ENCODE data around the gene TFEB.

DNA sequence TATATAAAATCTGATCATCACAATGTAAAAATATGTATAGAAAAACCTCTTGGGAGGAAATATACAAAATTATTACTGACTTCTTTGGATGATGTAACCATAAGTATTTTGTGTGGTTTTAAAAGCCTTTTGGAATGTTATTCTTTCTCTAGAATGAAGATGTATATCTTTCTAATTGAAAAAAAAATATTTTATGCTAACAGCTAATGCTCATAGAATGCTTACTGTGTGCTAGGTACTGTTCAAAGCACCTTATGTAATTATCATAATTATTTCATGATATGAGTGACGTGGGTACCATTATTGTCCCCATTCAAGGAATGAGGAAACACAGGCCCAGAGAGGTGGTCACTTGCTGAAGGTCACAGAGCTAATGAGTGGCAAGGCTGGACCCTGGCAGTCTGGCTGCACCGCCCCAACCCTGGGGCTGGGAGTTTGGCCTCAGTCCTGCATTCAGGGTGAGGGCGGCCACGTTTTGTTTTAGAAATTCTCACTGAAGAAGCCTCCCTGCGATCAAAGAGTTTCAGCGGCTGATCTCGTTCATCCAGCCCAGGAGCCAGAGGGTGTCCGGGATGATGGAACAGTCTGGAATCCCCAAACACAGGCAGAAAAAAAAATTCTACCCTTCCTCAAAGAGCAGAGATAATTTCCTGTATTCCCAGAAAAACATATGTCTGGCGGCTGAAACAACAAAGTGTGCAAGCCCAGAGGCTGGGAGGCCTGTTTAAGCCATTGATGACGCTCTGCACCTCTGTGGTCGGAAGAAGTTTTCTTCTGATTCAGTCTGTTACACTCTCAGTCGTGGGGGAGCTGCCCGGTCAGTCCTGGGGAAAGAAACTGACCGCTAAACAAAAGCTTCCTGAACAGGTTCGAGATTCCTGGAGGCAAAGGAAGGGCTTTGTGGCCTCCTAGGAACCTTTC, 37.3 kb downstream of the TFEB start:
- TF ChIP-seq, protein P1, sequence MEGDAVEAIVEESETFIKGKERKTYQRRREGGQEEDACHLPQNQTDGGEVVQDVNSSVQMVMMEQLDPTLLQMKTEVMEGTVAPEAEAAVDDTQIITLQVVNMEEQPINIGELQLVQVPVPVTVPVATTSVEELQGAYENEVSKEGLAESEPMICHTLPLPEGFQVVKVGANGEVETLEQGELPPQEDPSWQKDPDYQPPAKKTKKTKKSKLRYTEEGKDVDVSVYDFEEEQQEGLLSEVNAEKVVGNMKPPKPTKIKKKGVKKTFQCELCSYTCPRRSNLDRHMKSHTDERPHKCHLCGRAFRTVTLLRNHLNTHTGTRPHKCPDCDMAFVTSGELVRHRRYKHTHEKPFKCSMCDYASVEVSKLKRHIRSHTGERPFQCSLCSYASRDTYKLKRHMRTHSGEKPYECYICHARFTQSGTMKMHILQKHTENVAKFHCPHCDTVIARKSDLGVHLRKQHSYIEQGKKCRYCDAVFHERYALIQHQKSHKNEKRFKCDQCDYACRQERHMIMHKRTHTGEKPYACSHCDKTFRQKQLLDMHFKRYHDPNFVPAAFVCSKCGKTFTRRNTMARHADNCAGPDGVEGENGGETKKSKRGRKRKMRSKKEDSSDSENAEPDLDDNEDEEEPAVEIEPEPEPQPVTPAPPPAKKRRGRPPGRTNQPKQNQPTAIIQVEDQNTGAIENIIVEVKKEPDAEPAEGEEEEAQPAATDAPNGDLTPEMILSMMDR (IDR thresholded peaks at IDR 0.05; ENCODE audit: low read depth, low read length, missing input control): no peak
- TF ChIP-seq, protein P2, sequence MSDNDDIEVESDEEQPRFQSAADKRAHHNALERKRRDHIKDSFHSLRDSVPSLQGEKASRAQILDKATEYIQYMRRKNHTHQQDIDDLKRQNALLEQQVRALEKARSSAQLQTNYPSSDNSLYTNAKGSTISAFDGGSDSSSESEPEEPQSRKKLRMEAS (IDR thresholded peaks at IDR 0.05): no peak
- TF ChIP-seq, protein P3, sequence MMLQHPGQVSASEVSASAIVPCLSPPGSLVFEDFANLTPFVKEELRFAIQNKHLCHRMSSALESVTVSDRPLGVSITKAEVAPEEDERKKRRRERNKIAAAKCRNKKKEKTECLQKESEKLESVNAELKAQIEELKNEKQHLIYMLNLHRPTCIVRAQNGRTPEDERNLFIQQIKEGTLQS (IDR thresholded peaks at IDR 0.05): no peak
- TF ChIP-seq, protein P4, sequence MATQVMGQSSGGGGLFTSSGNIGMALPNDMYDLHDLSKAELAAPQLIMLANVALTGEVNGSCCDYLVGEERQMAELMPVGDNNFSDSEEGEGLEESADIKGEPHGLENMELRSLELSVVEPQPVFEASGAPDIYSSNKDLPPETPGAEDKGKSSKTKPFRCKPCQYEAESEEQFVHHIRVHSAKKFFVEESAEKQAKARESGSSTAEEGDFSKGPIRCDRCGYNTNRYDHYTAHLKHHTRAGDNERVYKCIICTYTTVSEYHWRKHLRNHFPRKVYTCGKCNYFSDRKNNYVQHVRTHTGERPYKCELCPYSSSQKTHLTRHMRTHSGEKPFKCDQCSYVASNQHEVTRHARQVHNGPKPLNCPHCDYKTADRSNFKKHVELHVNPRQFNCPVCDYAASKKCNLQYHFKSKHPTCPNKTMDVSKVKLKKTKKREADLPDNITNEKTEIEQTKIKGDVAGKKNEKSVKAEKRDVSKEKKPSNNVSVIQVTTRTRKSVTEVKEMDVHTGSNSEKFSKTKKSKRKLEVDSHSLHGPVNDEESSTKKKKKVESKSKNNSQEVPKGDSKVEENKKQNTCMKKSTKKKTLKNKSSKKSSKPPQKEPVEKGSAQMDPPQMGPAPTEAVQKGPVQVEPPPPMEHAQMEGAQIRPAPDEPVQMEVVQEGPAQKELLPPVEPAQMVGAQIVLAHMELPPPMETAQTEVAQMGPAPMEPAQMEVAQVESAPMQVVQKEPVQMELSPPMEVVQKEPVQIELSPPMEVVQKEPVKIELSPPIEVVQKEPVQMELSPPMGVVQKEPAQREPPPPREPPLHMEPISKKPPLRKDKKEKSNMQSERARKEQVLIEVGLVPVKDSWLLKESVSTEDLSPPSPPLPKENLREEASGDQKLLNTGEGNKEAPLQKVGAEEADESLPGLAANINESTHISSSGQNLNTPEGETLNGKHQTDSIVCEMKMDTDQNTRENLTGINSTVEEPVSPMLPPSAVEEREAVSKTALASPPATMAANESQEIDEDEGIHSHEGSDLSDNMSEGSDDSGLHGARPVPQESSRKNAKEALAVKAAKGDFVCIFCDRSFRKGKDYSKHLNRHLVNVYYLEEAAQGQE (IDR thresholded peaks at IDR 0.05): no peak
- TF ChIP-seq TAF1 (conservative IDR thresholded peaks at IDR 0.05): no peak
- no peak for TF ChIP-seq RAD21 (IDR thresholded peaks at IDR 0.05)
- TF ChIP-seq, protein P5, sequence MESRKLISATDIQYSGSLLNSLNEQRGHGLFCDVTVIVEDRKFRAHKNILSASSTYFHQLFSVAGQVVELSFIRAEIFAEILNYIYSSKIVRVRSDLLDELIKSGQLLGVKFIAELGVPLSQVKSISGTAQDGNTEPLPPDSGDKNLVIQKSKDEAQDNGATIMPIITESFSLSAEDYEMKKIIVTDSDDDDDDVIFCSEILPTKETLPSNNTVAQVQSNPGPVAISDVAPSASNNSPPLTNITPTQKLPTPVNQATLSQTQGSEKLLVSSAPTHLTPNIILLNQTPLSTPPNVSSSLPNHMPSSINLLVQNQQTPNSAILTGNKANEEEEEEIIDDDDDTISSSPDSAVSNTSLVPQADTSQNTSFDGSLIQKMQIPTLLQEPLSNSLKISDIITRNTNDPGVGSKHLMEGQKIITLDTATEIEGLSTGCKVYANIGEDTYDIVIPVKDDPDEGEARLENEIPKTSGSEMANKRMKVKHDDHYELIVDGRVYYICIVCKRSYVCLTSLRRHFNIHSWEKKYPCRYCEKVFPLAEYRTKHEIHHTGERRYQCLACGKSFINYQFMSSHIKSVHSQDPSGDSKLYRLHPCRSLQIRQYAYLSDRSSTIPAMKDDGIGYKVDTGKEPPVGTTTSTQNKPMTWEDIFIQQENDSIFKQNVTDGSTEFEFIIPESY (IDR thresholded peaks at IDR 0.05): no peak
- no peak for TF ChIP-seq GABPA (IDR thresholded peaks at IDR 0.05 in 1 of 2, conservative IDR thresholded peaks at IDR 0.05 in 1 of 2)
- TF ChIP-seq FOXA1 (IDR thresholded peaks at IDR 0.05): no peak
- TF ChIP-seq YY1 (IDR thresholded peaks at IDR 0.05): no peak
- TF ChIP-seq RXRA (IDR thresholded peaks at IDR 0.05): no peak

Data from liver (tissue), 3 donors.